Measurements from ENCODE around the gene CEP170B.

DNA sequence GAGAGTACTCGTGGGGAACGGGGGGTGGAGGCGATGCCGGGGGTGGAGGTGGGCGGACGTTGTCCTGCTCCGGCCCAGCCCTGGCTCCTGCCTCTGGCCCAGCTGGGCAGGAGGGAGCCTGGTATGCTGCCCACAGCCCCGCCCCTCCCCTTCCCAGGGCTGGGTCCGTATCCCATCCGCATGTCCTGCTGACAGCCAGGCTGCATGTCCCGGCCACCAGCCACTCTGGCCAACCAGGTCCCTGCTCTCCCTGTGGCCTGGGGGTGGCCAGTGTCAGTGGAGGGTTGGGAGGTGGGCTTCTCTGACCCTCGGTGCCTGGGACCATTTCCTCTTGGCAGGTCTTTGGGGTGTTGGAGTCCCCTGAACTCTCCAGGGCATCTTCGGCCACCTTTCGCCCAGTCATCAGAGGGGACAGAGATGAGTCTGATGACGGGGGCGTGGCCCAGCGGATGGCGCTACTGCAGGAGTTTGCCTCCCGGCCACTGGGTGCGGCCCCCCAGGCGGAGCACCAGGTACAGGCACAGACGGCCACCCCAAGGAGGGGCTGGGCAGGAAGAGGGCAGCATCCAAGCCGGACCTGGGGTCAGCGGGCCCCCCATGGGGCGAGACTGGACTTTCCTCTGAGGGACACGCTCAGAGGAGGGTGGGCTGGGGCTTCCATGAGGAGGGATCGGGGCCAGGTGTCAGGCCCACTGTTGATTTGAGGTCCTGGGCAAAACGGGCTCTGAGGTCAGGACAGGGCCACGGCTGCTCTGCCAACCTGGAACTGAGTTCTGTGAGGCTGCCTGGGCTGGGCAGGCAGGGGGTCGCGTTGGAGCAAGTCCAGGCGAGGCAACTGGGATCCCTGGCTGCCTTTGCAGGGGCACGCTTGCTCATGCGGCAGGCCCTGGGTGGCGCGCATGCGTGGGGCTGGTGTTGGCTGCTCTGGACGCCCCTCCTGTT, 20.2 kb downstream of the CEP170B start:
- TF ChIP-seq EZH2 (IDR thresholded peaks at IDR 0.05; ENCODE audit: insufficient read depth, poor library complexity, severe bottlenecking) (no peak), EZH2phosphoT487 (IDR thresholded peaks at IDR 0.05; ENCODE audit: insufficient read depth, low read depth) (no peak)

Measured in GM23248 (cell line).